Caco-2 (cell line): ENCODE measurements around the gene ZNF425. TPM values are rescaled to one million over a fixed set of nuclear protein-coding genes. Genes with fewer than 3 reads are reported as not detected.

Experiments used
- BruUV-seq: library from RNA; stranded (reverse); fragments of 400-500 nt; replicated peaks from 2 replicates; lab custom pipeline; 2021; lab: Mats Ljungman, UMichigan
- CTCF ChIA-PET: fragments of 300-600 bp; sonication (Branson Sonifier 250); formaldehyde crosslinking; loops from one replicate; lab custom pipeline; 2022; ENCODE audit warnings: antibody characterized with exemption; lab: Charles Lee
- POLR2A ChIA-PET: fragments of 300-600 bp; sonication (Branson Sonifier 250); formaldehyde crosslinking; loops from one replicate; lab custom pipeline; 2022; ENCODE audit warnings: antibody characterized with exemption; lab: Charles Lee
- DNase-seq, 2 experiments: peaks; one replicate each; pipeline versions ENCODE4 v3.0.0 to v3.0.0-alpha.2; 2020 to 2022
- H3K27me3 ChIP-seq: replicated peaks from 2 replicates; pipeline ENCODE4 v1.6.0; 2011; ENCODE audit warnings: low read length; ENCODE audit not compliant: control insufficient read depth, insufficient read depth
- H3K36me3 ChIP-seq: 2 replicates; pipeline ENCODE4 v1.5.1; 2011; ENCODE audit warnings: low read length; ENCODE audit not compliant: control insufficient read depth, insufficient read depth
- H3K4me1 ChIP-seq: fragments of 250-450 bp; sonication (Bioruptor Pico); 2 replicates; pipeline ENCODE4 v1.5.1; 2020; ENCODE audit warnings: mild to moderate bottlenecking
- H3K4me3 ChIP-seq: 2 replicates; pipeline ENCODE4 v1.5.1; 2011; ENCODE audit warnings: low read depth, mild to moderate bottlenecking, control low read depth, low read length
- H3K9me3 ChIP-seq: fragments of 250-450 bp; sonication (Bioruptor Pico); 2 replicates; pipeline ENCODE4 v1.5.1; 2020; ENCODE audit warnings: mild to moderate bottlenecking, moderate library complexity
- H3K27ac Mint-ChIP-seq: one replicate; pipeline ENCODE4 v1.8.0; 2022; ENCODE audit warnings: mixed read lengths; ENCODE audit not compliant: unreplicated experiment
- H3K27me3 Mint-ChIP-seq: one replicate; pipeline ENCODE4 v1.8.0; 2022; ENCODE audit warnings: mixed read lengths; ENCODE audit not compliant: insufficient read depth, unreplicated experiment
- H3K36me3 Mint-ChIP-seq: one replicate; pipeline ENCODE4 v1.8.0; 2022; ENCODE audit warnings: mild to moderate bottlenecking, mixed read lengths; ENCODE audit not compliant: insufficient read depth, unreplicated experiment
- H3K4me1 Mint-ChIP-seq: one replicate; pipeline ENCODE4 v1.8.0; 2022; ENCODE audit warnings: low read depth, mixed read lengths; ENCODE audit not compliant: unreplicated experiment
- H3K4me3 Mint-ChIP-seq: one replicate; pipeline ENCODE4 v1.8.0; 2022; ENCODE audit warnings: mild to moderate bottlenecking, moderate library complexity, mixed read lengths; ENCODE audit not compliant: unreplicated experiment
- H3K9me3 Mint-ChIP-seq: one replicate; pipeline ENCODE4 v1.8.0; 2022; ENCODE audit warnings: mixed read lengths; ENCODE audit not compliant: unreplicated experiment
- CTCF ChIP-seq, 2 experiments: fragments of 200-600 bp in 1 of 2; IDR thresholded peaks; 1 replicate in 1 of 2; 2 replicates in 1 of 2; pipeline versions ENCODE4 v1.5.1 to v1.8.0; 2011 to 2022; ENCODE audit warnings: antibody characterized with exemption in 1 of 2, control low read depth in 1 of 2, inconsistent platforms in 1 of 2, low read depth in 1 of 2, low read length in 1 of 2, mild to moderate bottlenecking in 1 of 2, moderate library complexity in 1 of 2; ENCODE audit not compliant: insufficient read depth in 1 of 2, severe bottlenecking in 1 of 2, unreplicated experiment in 1 of 2
- intact Hi-C: fragments of 100-400 bp; cut with micrococcal nuclease; formaldehyde crosslinking; loops from one replicate; pipeline ENCODE4 v1.10.0; 2022; ENCODE audit not compliant: unreplicated experiment
- total RNA-seq: library from RNA; stranded (reverse); gene quantifications from 2 replicates; pipeline ENCODE4 v1.2.3, GENCODE V29; 2022

The ZNF425 gene
- total RNA-seq, 1 experiment from 2014 or later: 4.0 TPM

GRCh38 chr7:149081914-149082313 lies 44.2 kb downstream of the ZNF425 start:
- CTCF ChIA-PET: no interaction called here
- H3K4me3 ChIP-seq: no peak overlapping the region
- no peaks in the 10 kb centered on the region for H3K27me3 ChIP-seq
- no peaks in the 10 kb centered on the region for H3K4me1 ChIP-seq
- intact Hi-C loops: no loop called here
- Mint-ChIP-seq H3K36me3 (peaks cover 16% of the 10 kb centered on the region), H3K9me3 (no peaks in the 10 kb centered on the region), H3K4me3 (no peak overlapping the region), H3K27ac (no peak overlapping the region), H3K4me1 (peaks cover 8% of the 10 kb centered on the region), H3K27me3 (no peaks in the 10 kb centered on the region)
- H3K36me3 ChIP-seq: no peaks in the 10 kb centered on the region
- TF ChIP-seq CTCF (IDR thresholded peaks at IDR 0.05; ENCODE audit: insufficient read depth in 1 of 2, low read depth in 1 of 2, low read length in 1 of 2, severe bottlenecking in 1 of 2, unreplicated experiment in 1 of 2): no peak
- H3K9me3 ChIP-seq: no peaks in the 10 kb centered on the region
- DNase-seq: no peak
- POLR2A ChIA-PET: no interaction called here
- no TSS peak for BruUV-seq

GRCh38 chr7:149077594-149077993 lies 48.5 kb downstream of the ZNF425 start:
- Mint-ChIP-seq H3K9me3 (no peaks in the 10 kb centered on the region), H3K4me3 (no peak overlapping the region), H3K36me3 (peaks cover 22% of the 10 kb centered on the region), H3K27me3 (no peaks in the 10 kb centered on the region), H3K4me1 (peaks cover 8% of the 10 kb centered on the region), H3K27ac (no peak overlapping the region)
- H3K9me3 ChIP-seq: no peaks in the 10 kb centered on the region
- H3K27me3 ChIP-seq: no peaks in the 10 kb centered on the region
- intact Hi-C loops: no loop called here
- H3K4me1 ChIP-seq: no peaks in the 10 kb centered on the region
- ChIA-PET POLR2A (no interaction called here), CTCF (no interaction called here)
- DNase-seq: no peak
- BruUV-seq: no TSS peak
- no peaks in the 10 kb centered on the region for H3K36me3 ChIP-seq
- H3K4me3 ChIP-seq: no peak overlapping the region
- TF ChIP-seq CTCF (IDR thresholded peaks at IDR 0.05; ENCODE audit: insufficient read depth in 1 of 2, low read depth in 1 of 2, low read length in 1 of 2, severe bottlenecking in 1 of 2, unreplicated experiment in 1 of 2): no peak

- no peaks in the 10 kb centered on the region for H3K27me3 Mint-ChIP-seq
- H3K4me3 ChIP-seq: no peak overlapping the region
- POLR2A ChIA-PET: no interaction called here
- no TSS peak for BruUV-seq
- DNase-seq: no peak
- CTCF ChIA-PET: no interaction called here
- H3K4me3 Mint-ChIP-seq: no peak overlapping the region
- no peaks in the 10 kb centered on the region for H3K9me3 ChIP-seq
- intact Hi-C loops: no loop called here
- H3K4me1 ChIP-seq: no peaks in the 10 kb centered on the region
- peaks cover 1% of the 10 kb centered on the region for H3K4me1 Mint-ChIP-seq
- H3K27me3 ChIP-seq: no peaks in the 10 kb centered on the region
- no peak overlapping the region for H3K27ac Mint-ChIP-seq
- H3K9me3 Mint-ChIP-seq: no peaks in the 10 kb centered on the region
- no peak for TF ChIP-seq CTCF (IDR thresholded peaks at IDR 0.05; ENCODE audit: insufficient read depth in 1 of 2, low read depth in 1 of 2, low read length in 1 of 2, severe bottlenecking in 1 of 2, unreplicated experiment in 1 of 2)
- H3K36me3 Mint-ChIP-seq: peaks cover 41% of the 10 kb centered on the region
- no peaks in the 10 kb centered on the region for H3K36me3 ChIP-seq
These were observed 50.8 kb downstream of the ZNF425 start for GRCh38 chr7:149075286-149075685.
